NOMO-1 treated with DMSO at 0.1 percent for 48 hours (cell line): ENCODE data around the gene DMD.

Source experiments
- DNase-seq: peaks from one replicate; lab custom pipeline; 2025; ENCODE audit not compliant: unreplicated experiment; lab: John Stamatoyannopoulos, UW

The DMD gene

GRCh38 chrX:31319586-31319985 lies 1891.8 kb downstream of the DMD start:
- DNase-seq: no peak

DNA sequence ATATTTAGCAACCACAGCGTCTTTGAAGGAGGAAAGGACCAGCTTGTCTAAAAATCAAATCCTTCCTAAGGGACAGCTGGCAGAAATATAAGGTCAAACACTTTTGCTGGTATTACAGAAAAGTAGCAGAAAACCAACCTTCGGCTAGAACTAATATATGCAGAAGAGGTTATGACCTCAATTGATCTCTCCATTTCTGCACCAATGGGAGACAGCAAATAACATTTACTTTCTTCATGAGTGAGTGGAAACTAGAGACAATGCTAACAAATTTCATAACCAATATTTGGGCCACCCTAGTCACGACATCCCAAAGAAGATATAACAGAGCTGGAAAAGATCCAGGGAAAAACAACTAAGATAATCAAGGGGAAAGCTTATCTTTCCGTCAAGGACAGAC lies 1892.5 kb downstream of the DMD start:
- no peak for DNase-seq

GRCh38 chrX:31316340-31316991 lies 1894.9 kb downstream of the DMD start:
- DNase-seq: no peak

DNA sequence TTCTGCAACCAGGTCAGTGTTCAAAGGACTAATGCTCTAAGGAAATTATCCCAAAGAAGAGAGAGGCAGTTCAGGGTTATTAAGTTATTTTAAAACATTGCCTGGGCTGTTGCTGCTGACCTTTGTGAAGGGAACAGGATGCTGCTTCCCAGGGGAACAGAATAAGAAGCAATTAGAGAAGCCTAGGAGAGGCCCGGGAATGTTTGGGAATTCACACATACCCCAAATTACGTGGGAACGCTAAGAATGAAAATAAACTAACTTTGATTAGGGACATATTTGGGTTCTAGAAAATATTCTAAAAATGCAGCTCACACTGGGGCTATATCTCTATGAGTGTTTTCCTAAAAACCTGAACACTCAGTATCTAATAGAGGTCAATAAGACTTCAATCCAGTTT lies 1896.4 kb downstream of the DMD start:
- DNase-seq: no peak

- DNase-seq: no peak
These were observed 1903.4 kb downstream of the DMD start for GRCh38 chrX:31307952-31308351.

DNA sequence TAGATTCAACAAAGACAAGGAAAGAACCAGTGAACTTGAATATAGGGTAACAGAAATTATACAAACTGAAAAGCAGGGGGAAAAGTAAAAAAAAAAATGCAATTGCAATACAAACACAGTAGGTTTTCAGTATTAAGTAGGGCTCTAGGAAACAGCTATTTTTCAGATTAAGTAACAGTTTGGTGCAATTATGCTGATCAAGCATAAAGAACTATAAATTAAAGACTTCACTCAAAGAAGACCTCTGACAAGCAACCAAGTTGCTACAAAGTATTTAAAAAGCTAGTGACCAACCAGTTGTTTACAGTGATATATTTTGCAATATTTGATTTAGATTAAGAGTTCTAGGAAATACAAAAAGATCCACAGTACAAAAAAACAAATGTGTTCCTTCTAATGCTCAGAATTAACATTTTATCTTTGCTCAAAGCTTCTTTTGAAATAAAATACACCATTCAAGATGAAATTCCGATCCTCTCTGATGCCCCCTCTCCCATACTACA lies 1908.7 kb downstream of the DMD start:
- DNase-seq: no peak

GRCh38 chrX:31301941-31302340 lies 1909.4 kb downstream of the DMD start:
- no peak for DNase-seq

DNA sequence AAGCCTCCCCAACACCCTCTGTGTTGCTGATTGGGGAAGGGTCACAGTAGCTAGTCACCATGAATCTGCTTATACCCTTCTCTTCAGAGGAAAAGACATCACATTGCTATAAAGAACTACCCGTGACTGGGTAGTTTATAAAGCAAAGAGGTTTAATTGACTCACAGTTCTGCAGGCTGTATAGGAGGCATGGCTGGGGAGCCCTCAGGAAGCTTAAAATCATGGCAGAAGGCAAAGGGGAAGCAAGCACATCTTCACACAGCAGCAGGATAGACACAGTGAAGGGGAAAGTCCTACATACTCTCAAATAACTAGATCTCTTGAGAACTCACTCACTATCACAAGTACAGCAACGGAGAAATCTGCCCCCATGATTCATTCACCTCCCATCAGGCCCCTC lies 1910.1 kb downstream of the DMD start:
- DNase-seq: no peak

GRCh38 chrX:31298916-31299315 lies 1912.4 kb downstream of the DMD start:
- no peak for DNase-seq

GRCh38 chrX:31297881-31298280 lies 1913.5 kb downstream of the DMD start:
- no peak for DNase-seq

DNA sequence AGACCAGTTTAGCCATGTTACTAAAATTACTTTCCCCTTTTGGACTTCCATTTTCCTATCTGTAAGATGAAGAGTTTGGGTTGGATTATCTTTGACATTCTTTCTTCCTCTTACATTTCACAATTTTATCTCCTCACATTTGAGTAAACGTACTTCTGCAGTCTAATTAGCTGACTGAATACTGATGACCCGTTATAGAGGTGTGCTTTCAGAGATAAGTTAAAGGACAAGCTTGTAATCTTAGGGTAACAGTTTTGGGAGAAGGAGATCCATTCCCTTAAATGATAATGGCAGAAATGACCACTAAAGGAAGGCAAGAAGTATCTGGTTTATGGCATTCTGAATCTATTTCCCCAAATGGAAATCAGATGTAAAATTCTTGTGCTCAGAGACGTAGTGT lies 1916.9 kb downstream of the DMD start:
- DNase-seq: no peak

DNA sequence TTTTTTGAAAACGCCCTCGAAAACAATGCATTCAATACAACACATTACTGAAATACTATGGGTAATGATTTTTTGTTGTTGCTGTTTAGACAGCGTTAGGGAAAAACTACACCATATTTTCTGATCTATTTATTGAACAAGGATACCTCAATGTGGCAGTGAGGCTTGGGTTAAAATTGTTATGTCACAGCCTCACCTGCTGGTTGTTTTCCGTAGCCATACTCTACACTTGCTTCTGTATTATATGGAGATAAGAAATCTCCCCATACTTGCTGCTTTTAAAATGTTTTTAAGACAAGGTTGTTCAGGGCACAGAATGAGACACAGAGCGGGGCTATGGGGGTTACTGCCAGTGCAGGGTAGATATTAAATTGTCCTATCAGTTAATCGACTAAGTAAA lies 1917.9 kb downstream of the DMD start:
- no peak for DNase-seq

GRCh38 chrX:31291131-31291530 lies 1920.2 kb downstream of the DMD start:
- no peak for DNase-seq

DNA sequence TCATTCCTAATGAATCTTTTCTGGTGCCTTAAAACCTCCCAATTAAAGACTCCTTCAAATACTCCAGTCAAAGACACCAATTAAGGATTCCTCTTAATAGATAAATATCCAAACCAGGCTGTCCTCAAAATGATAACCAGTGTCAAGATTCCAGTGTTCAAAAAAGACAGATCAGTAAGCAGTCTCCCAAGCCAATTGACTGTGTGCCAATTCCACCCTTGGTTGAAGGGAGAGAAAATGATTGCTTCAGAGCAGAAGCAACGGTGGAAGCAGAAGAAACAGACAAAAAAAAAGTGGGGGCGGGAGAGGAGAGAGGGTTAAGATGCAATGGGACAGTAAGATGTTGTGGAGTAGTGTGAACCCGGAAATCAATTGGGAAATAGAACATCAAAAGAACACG lies 1923.5 kb downstream of the DMD start:
- DNase-seq: no peak

DNA sequence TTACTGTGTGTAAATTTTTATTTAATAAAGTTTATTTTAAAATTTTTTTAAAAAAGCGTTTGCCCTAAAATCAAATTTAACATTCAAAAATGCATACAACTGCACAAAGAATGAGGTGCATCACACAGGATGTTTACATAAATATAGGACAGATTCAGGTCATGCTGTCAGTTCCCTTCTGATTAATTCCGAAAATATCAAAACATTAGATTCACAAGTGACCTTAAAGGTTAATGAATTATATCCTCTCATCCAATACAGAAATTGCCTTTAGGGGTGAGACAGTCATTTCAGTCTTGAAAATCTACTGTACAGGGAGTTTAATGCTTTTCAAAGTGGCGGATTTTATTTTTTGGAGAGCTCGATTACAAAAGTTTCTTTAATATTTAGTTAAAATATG lies 1930.8 kb downstream of the DMD start:
- DNase-seq: no peak

DNA sequence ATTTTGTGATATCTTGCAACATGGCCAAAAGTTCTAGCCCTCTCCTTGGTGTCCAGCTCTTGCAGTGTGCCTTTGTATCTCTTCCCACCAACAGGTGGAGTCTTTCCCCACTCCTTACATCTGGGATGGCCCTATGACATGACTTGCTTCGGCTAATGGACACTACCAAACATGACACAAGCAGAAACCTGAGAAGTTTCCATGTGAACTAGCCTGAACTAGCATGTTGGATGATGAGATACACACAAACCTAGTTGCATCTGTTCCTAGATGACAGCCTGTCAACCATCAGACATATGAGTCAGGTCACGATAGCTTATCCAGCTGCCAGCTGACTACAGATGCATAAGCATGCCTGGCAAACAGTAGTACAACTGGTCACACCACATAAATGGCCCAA lies 1932.0 kb downstream of the DMD start:
- DNase-seq: no peak

- no peak for DNase-seq
These were observed 1938.9 kb downstream of the DMD start for GRCh38 chrX:31272472-31272775.

GRCh38 chrX:31271615-31272471 lies 1939.5 kb downstream of the DMD start:
- DNase-seq: no peak

DNA sequence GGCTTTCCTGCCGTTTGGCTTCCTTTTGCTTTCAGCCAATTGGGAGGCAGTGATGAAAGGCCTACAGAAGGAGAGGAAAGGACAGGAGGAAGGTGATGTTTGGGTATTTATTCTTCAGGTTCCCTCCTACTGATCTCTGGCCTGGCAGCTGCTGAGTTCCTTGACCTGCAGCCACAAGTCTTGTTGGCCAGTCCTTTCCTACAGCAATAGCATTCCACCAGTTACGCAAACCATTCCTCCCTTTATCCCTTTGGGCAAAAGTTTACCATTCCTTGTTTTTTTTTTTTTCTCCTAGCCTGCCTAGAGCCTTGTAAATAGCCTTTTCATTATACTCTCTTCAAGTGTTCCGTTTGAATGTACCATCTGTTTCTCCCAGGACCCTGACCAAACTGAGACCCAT lies 1941.4 kb downstream of the DMD start:
- no peak for DNase-seq

DNA sequence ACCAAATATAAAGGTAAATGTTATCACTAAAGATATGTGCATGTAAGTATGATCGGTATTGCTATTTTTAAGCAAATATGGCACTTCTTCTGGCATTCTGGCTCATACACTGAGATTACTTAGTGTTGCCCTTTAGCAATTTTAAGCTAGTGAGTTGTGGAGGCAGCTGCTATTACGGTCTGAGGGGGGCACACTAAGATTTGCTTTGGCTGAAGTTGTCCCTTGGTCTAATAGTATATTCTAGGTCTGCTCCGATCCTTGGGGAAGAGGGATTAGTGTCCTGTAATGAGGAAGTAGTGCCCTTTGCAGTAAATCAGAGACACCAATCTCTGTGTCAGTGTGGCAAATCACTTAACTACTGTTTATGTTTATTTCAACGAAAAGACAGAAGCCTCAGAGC lies 1943.0 kb downstream of the DMD start:
- DNase-seq: no peak

- DNase-seq: peak; percentile 8
These were observed 1944.9 kb downstream of the DMD start for GRCh38 chrX:31266203-31267076.

DNA sequence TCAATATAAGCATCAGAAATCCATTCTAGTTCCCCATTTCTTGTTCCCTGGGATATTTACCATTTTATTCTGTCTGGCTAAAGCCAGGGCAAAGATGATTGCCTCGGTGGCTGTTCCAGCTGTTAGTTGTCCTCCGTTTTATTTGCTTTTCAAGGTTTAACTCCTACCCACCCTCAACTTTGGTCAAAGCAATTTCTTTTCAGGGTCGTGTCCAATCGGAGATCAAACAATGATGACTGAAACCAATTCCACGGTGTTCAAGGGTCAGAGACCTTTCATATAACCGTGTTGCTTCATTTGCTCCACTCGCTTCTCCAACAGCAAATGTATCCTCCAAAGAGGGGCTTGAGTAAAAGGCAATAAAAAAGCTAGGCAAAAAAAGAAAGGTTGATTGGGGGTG lies 1946.0 kb downstream of the DMD start:
- no peak for DNase-seq
